Suprapubic skin (tissue), 4 donors: ENCODE results near the gene PIWIL4. TPM values are rescaled to one million over a fixed set of nuclear protein-coding genes. Genes with fewer than 3 reads are reported as not detected.

Experiments used
- DNase-seq, 2 donors: peaks; one replicate each; pipeline ENCODE4 v3.0.0-alpha.2; 2019; ENCODE audit warnings: low spot score in 2 of 2
- H3K27ac ChIP-seq: fragments of 200-600 bp; sonication (generic); one replicate; pipeline ENCODE4 v1.5.1; 2019
- H3K27me3 ChIP-seq: fragments of 200-600 bp; sonication (generic); one replicate; pipeline ENCODE4 v1.5.1; 2019
- H3K36me3 ChIP-seq: fragments of 200-600 bp; sonication (generic); one replicate; pipeline ENCODE4 v1.5.1; 2019
- H3K4me1 ChIP-seq: fragments of 200-600 bp; sonication (generic); one replicate; pipeline ENCODE4 v1.5.1; 2019
- H3K4me3 ChIP-seq: fragments of 200-600 bp; sonication (generic); one replicate; pipeline ENCODE4 v1.5.1; 2019; ENCODE audit warnings: mild to moderate bottlenecking
- H3K9me3 ChIP-seq: fragments of 200-600 bp; sonication (generic); one replicate; pipeline ENCODE4 v1.5.1; 2019
- EP300 ChIP-seq: sonication (generic); formaldehyde crosslinking; IDR thresholded peaks from one replicate; pipeline ENCODE4 v1.6.1; 2017; ENCODE audit warnings: antibody characterized with exemption
- POLR2A ChIP-seq, 2 donors: fragments of 450-650 bp; IDR thresholded peaks; one replicate each; pipeline ENCODE4 v1.6.1; 2017; ENCODE audit warnings: antibody characterized with exemption in 2 of 2, mild to moderate bottlenecking in 2 of 2, moderate library complexity in 2 of 2
- POLR2AphosphoS5 ChIP-seq, 3 donors: sonication (generic); formaldehyde crosslinking; IDR thresholded peaks; one replicate each; pipeline ENCODE4 v1.6.1; 2017; ENCODE audit warnings: antibody characterized with exemption in 3 of 3
- WGBS: methylation state at CpG from one replicate; pipeline ENCODE4 v1.1.5; 2018; 5-methylcytosine and 5-hydroxymethylcytosine counted together
- total RNA-seq, 4 donors: library from RNA; depleted of rRNA; stranded (reverse); fragments of >200 nt; gene quantifications; one replicate each; pipeline ENCODE4 v1.1.0, GENCODE V29; 2016
- TF ChIP-seq, protein P1 (sequence below), 2 donors: fragments of 200-600 bp in 1 of 2; fragments of 450-650 bp in 1 of 2; sonication (generic) in 1 of 2; IDR thresholded peaks; one replicate each; pipeline ENCODE4 v1.5.1; 2016 to 2019; ENCODE audit warnings: antibody characterized with exemption in 2 of 2, mild to moderate bottlenecking in 1 of 2, moderate library complexity in 1 of 2

PIWIL4 gene
- total RNA-seq, 4 donors from 2014 or later, result 0.91 to 2.5 (median 1.8) TPM

DNA sequence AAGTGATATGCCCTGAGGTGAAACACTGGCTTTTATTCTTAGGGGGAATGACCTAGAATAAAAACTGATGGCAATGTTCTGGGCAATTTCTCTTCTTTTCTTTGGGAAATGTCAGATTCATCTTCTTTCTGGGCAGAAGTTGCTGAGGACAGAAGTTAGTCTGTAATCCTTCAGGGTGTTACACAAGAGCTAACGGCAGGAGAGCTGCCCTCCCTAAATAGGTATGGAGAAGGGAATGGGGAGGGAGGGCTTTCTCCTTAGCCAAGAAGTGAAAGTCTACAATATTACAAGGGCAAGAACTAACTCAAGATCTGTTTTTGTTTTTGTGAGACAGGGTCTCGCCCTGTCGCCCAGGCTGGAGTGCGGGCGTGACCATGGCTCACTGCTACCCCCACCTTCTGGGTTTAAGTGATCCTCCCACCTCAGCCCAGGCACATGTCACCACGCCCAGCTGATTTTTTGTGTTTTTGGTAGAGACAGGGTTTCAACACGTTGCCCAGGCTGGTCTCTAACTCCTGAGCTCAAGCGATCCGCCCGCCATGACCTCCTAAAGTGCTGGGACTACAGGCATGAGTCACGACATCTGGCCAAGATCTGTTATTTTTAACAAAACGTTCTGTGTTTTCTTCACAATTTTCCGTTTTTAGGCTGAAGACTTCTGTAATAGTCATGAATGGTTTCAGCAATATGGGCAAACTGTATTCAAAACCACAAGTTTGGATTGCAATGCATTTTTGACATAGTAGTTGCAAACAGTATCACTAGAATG lies 7.2 kb downstream of the PIWIL4 start:
- DNase-seq, result peak in 1 of 2 donors; percentile 64
- no peaks in the 10 kb centered on the region for H3K27me3 ChIP-seq
- no peaks in the 10 kb centered on the region for H3K4me1 ChIP-seq
- TF ChIP-seq POLR2A (IDR thresholded peaks at IDR 0.05) (no peak), POLR2AphosphoS5 (IDR thresholded peaks at IDR 0.05) (no peak), EP300 (no peak)
- TF ChIP-seq, protein P1, sequence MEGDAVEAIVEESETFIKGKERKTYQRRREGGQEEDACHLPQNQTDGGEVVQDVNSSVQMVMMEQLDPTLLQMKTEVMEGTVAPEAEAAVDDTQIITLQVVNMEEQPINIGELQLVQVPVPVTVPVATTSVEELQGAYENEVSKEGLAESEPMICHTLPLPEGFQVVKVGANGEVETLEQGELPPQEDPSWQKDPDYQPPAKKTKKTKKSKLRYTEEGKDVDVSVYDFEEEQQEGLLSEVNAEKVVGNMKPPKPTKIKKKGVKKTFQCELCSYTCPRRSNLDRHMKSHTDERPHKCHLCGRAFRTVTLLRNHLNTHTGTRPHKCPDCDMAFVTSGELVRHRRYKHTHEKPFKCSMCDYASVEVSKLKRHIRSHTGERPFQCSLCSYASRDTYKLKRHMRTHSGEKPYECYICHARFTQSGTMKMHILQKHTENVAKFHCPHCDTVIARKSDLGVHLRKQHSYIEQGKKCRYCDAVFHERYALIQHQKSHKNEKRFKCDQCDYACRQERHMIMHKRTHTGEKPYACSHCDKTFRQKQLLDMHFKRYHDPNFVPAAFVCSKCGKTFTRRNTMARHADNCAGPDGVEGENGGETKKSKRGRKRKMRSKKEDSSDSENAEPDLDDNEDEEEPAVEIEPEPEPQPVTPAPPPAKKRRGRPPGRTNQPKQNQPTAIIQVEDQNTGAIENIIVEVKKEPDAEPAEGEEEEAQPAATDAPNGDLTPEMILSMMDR (IDR thresholded peaks at IDR 0.05), result no peak
- WGBS, result 76% methylated on average over 13 of the region's 13 CpGs
- no peak overlapping the region for H3K4me3 ChIP-seq
- H3K27ac ChIP-seq, result peak overlapping the region; percentile 2
- H3K9me3 ChIP-seq, result no peaks in the 10 kb centered on the region
- no peaks in the 10 kb centered on the region for H3K36me3 ChIP-seq

DNA sequence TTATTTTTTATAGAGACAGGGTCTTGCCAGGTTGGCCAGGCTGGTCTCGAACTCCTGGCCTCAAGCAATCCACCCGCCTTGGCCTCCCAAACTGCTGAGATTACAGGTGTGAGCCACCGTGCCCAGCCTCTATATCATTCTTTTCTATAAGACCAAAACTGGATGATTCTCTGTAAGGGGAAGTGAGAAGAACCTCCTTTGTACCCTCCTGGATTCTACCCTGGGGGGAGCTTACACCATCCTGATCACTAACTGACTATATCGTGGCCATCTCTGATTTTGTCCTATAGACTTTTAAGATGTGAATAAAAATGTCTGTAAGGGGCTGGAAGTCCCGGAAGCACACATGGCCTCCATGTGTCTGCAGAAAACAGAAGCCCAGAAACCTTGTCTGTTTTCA lies 9.1 kb downstream of the PIWIL4 start:
- WGBS, result 72% methylated on average over 5 of the region's 5 CpGs
- TF ChIP-seq POLR2AphosphoS5 (IDR thresholded peaks at IDR 0.05), result no peak
- TF ChIP-seq, protein P1 (IDR thresholded peaks at IDR 0.05), result no peak
- TF ChIP-seq EP300, result no peak
- TF ChIP-seq POLR2A (IDR thresholded peaks at IDR 0.05), result no peak
- DNase-seq, result no peak

DNA sequence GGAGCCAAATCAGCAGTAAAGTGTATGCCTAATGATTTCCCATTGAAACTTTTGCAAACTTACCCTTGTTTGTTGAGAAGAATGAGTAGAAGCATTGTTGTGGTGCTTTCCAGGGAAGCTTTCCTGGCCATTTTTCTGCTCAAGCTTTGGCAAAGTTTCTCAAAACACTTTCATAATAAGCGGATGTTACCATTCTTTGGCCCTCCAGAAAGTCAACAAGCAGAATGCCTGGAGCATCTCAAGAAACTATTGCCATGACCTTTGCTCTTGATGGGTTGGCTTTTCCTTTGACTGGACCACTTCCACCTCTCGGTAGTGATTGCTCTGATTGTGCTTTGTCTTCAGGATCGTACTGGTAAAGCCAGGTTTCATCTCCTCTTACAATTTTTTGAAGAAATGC lies 10.7 kb downstream of the PIWIL4 start:
- Histone ChIP-seq H3K36me3 (no peaks in the 10 kb centered on the region), H3K4me3 (no peak overlapping the region), H3K27me3 (no peaks in the 10 kb centered on the region), H3K4me1 (no peaks in the 10 kb centered on the region), H3K27ac (no peak overlapping the region), H3K9me3 (no peaks in the 10 kb centered on the region)
- WGBS, result 59% methylated on average over 3 of the region's 3 CpGs
- TF ChIP-seq EP300 (no peak), POLR2A (IDR thresholded peaks at IDR 0.05) (no peak), POLR2AphosphoS5 (IDR thresholded peaks at IDR 0.05) (no peak)
- no peak for DNase-seq

More for the DNA sequence above, 9.1 kb downstream of the PIWIL4 start:
- no peaks in the 10 kb centered on the region for H3K4me1 ChIP-seq
- H3K27ac ChIP-seq, result no peak overlapping the region
- no peaks in the 10 kb centered on the region for H3K9me3 ChIP-seq
- no peaks in the 10 kb centered on the region for H3K27me3 ChIP-seq
- H3K36me3 ChIP-seq, result no peaks in the 10 kb centered on the region
- H3K4me3 ChIP-seq, result no peak overlapping the region

DNA sequence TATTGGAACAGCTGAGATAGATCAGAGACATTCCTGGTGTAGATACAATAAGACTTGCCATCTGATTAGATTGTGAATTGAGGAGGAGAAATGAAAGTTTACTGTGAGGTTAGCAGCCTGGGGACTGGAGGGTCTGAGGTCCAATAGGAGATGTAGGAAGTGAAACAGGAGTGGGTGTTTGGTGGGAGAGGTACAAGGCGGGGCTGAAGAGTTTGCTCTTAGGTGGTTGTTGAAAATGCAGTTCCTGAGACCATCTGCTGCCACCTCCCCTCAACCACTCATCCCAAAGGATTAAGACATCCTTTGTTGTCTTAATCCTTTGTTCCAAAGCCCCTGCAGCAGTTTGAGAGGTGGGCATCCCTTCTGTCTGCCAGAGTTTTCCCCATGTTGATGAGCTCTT lies 14.8 kb downstream of the PIWIL4 start:
- no peaks in the 10 kb centered on the region for H3K9me3 ChIP-seq
- no peaks in the 10 kb centered on the region for H3K36me3 ChIP-seq
- H3K4me1 ChIP-seq, result no peaks in the 10 kb centered on the region
- 79% methylated on average over 1 of the region's 1 CpG for WGBS
- H3K27me3 ChIP-seq, result no peaks in the 10 kb centered on the region
- H3K27ac ChIP-seq, result no peak overlapping the region
- no peak overlapping the region for H3K4me3 ChIP-seq
- no peak for TF ChIP-seq EP300
- no peak for TF ChIP-seq POLR2AphosphoS5 (IDR thresholded peaks at IDR 0.05)
- no peak for TF ChIP-seq POLR2A (IDR thresholded peaks at IDR 0.05)
- TF ChIP-seq, protein P1 (IDR thresholded peaks at IDR 0.05), result no peak
- no peak for DNase-seq

DNA sequence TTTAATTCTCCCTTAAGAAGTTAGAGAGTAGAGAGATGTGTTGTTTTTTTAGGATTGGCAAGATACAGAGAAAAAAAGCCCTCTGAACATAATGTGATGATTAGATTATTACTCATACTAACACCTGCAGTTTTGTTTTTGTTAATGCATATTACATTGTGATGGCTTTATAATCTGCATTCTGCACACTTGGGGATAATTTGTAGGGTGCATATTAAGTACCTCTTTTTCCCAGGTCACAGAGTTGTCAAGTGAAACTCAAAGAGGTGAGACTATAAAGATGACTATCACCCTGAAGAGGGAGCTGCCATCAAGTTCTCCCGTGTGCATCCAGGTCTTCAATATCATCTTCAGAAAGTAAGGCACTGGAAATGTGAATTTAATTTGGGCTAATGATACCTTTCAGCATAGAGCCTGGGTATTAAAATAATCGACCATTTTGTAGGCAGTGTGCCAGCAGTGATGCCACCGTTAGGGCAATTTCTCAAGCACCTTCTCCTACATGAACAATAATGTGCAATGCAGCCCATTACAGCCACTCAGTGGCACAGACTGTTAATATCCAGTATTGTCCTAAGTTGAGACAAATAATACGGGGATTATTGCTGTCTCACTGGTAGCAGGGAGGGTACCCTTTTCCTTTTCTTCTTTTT lies 16.2 kb downstream of the PIWIL4 start:
- TF ChIP-seq, protein P1 (IDR thresholded peaks at IDR 0.05), result no peak
- TF ChIP-seq POLR2A (IDR thresholded peaks at IDR 0.05), result no peak
- TF ChIP-seq POLR2AphosphoS5 (IDR thresholded peaks at IDR 0.05), result no peak
- TF ChIP-seq EP300, result no peak
- Histone ChIP-seq H3K4me1 (no peaks in the 10 kb centered on the region), H3K27me3 (no peaks in the 10 kb centered on the region), H3K27ac (no peak overlapping the region), H3K9me3 (no peaks in the 10 kb centered on the region), H3K4me3 (no peak overlapping the region), H3K36me3 (no peaks in the 10 kb centered on the region)
- no peak for DNase-seq
- 70% methylated on average over 4 of the region's 4 CpGs for WGBS
